GM21360 (cell line): ENCODE measurements around the gene MVK.

ENCODE experiments used
- ATAC-seq: cut with Tn5 transposase; IDR thresholded peaks from one replicate; pipeline ENCODE4 v1.9.1; 2021; ENCODE audit warnings: mild to moderate bottlenecking, moderate library complexity; ENCODE audit not compliant: unreplicated experiment

MVK gene

GRCh38 chr12:109626378-109627115, 53.0 kb downstream of the MVK start:
- ATAC-seq = no peak

GRCh38 chr12:109627633-109628032, 54.0 kb downstream of the MVK start:
- no peak for ATAC-seq

DNA sequence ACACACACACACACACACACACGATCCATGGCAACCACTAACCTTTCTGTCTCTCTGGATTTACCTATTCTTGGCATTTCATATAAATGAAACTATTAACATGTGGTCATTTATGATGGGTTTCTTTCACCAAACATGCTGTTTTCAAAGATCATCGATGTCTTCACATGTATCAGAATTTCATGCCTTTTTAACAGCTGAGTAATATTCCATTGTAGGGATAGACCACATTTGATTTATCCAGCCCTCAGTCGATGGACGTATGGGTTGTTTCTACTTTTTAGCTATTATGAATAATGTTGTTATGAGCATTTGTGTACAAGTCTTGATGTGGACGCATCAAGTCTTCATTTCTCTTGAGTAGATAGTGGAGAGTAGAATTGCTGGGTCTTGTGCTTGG, 56.5 kb downstream of the MVK start:
- no peak for ATAC-seq

DNA sequence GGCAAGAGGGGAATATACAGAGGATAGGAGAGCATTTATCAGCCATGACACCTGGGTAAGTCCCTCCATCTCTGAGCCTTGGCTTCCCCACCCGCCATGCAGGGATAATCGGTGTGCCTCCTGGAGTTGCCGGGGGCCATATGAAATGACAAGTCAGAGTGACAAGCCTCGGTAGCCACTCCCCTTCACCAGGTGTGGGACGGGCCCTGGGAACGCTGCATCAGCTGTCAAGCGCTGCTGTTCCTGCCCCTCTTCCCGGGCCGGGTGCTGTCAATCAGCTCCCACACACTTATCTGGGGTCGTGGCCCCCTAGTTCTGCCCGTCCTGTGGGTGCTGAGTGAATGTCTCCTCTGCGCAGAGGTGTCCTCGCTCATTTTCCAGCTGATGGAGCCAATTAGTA, 57.2 kb downstream of the MVK start:
- no peak for ATAC-seq

DNA sequence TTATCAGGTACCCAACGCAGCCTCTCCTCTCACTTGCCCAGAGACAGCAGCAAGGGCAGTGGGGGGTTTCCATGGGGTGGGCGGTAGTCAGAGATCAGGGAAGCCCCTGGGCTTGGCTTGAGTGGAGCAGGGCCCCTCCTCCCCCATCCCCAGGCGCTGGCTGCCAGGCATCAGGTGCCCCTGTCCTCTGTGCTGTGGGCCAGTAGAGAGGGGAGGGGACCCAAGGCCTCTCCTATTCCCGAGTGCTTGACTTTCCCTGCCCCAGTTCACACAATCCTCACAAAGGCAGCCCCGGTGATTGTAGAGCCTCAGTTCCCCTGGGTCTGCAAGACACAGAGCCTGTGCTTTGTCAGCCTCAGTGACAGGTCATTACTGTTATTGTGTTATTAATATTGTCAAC, 57.7 kb downstream of the MVK start:
- ATAC-seq = no peak

DNA sequence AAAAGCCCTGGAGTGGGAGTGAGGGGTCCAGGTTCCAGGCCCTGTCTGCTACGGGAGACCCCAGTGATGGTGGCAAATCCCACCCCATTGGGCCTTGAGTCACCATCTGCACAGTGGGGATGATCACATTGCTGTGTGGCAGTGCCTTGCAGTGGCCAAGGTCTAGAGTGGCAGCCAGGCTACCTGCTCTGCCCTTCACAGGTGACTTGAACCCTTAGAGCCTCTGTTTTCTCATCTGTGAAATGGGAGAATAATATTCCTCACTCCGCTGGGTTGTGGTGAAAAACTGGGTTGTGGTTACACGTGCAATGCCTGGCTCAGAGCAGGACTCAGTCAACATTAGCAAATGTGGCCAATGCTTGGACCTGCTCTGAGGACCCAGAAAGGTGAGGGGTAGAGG, 58.2 kb downstream of the MVK start:
- ATAC-seq = no peak

DNA sequence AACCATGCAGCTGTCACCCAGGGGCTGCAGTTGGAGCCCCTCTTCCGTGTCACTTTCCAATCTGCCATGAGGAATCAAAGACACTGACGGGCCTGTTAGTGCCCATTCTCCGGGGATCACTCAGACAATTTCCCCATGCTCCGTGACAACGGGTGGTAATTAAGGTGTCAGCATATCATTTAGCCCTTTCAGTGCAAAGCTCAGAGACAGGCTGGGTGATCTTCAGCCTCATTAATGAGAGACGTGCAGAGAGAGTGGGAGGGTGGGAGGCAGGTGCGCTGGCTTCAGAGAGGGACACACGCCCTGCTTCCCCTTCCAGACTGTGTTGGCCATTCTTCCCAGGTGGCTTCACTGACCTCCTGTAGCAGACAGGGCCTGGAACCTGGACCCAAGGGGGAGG, 58.7 kb downstream of the MVK start:
- no peak for ATAC-seq

DNA sequence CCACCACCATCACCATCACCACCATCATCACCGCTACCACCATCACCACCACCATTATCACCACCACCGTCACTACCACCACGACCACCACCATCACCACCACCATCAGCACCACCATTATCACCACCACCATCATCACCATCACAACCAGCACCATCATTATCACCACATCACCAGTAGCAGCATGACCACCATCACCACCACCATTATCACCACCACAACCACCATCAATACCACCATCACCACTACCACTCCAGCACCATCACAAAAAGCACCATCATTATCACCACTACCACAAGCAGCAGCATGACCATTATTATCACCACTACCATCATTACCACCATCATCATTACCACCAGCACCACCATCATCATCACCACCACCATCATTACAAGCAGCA, 62.1 kb downstream of the MVK start:
- ATAC-seq = no peak

DNA sequence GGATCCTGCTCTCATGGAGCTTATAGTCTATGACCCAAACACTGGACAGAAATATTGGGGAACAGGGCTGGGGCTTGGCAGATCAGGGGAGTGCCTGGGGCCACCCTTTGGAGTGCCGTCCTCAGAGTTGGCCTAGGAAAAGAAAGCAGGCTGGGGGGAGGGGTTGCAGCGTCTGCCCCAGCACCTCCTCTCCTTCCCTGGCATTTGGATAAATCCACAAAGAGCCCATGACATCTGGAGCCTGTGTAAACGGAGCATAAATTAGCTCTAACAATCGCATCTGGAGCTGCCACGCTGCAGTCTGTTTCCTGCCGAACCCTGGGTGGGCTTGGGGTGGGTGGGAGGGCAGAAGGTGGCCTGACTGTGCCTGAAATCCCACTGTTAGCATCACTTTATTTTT, 63.8 kb downstream of the MVK start:
- no peak for ATAC-seq

DNA sequence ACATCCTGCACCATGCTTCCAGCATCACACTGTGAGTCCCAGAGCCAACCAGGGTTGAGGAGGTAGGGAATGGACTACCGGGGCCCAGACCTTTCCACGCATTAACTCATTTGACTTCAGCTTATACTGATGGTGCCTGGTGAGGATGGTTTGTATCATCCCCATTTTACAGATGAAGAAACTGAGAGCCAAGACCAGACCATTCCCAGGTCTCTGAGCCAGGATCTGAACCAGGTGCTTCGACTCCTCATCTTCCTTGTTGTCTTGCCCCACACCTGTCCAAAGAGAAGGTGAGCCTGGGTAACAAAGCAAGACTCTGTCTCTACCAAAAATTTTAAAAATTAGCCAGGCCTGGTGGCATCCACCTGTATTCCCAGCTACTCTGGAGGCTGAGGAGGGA, 64.4 kb downstream of the MVK start:
- no peak for ATAC-seq

GRCh38 chr12:109638735-109639134, 65.1 kb downstream of the MVK start:
- no peak for ATAC-seq

- no peak for ATAC-seq
Measured at GRCh38 chr12:109639151-109639872, 65.7 kb downstream of the MVK start.

DNA sequence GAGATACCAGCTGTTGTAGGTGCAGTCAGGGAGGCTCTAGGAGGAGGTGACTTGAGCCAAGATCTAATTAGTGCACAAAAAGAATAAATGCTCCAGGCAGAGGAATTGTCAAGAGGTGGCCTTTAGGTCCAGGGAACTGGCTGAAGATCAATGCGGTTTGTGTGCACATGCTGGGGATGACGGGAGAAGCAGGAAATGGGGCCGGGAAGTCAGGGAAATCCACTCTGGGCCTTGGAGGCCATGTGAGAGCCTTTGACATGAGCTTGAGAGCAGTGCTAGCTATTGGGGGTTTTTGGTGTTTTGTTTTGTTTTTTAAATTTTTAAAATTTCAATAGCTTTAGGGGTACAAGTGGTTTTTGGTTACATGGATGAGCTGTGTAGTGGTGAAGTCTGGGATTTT, 67.4 kb downstream of the MVK start:
- ATAC-seq = no peak

GRCh38 chr12:109641422-109641821, 67.8 kb downstream of the MVK start:
- no peak for ATAC-seq

- no peak for ATAC-seq
Measured at GRCh38 chr12:109642506-109643132, 69.0 kb downstream of the MVK start.

DNA sequence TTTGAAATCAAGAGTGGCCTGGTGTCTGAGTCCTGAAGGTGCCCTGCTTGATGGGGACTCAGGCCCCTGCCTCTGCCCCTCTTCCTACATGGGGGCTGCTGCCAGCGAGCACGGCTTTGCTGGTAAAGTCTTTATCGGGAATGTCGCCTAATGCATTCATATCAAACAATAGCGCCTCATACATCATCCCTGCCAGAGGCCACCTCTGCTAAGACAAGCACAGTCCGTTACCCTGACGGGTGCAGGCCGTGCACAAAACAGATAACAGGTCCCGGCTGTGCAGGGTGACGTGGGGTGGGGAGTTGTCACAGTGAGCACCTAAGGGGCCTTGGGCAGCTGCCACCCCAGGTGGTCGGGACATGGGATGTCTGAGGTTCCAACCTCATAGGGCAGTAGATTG, 71.6 kb downstream of the MVK start:
- ATAC-seq = no peak

- ATAC-seq = no peak
Measured at GRCh38 chr12:109645708-109646107, 72.1 kb downstream of the MVK start.
